GM18526 (cell line): Measurements from ENCODE around the gene CFAP46.

ENCODE experiments used
- POLR2A ChIP-seq: IDR thresholded peaks from 3 replicates; pipeline ENCODE4 v1.6.1; 2011; ENCODE audit not compliant: insufficient read length; ENCODE audit errors: extremely low read depth

CFAP46 gene

DNA sequence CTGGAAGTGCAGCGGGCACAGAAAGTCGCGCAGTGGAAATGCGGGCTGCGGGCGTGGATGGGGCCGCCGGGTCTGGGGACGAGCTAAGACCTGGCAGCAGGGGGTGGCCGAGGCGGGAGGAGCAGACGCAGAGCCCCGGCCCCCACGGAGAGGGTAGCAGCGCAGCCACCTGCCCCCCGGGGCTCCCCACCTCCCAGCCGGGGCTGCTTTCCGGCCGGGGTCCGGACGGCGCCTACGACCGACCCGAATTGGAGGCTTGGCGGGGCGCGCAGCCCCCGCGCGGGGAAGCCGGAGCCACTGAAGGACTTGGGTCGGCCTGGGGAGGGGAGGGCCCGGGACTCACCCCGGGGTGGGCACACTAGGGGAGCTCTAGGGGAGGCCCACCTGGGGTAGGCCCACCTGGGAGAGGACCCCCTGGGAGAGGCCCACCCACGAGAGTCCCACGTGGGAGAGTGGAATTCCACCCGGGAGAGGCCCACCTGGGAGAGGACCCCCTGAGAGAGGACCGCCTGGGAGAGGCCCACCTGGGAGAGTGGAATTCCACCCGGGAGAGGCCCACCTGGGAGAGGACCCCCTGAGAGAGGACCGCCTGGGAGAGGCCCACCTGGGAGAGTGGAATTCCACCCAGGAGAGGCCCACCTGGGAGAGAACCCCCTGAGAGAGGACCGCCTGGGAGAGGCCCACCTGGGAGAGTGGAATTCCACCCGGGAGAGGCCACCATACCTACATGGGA, 854 bp upstream of the CFAP46 start:
- no peak for TF ChIP-seq POLR2A

DNA sequence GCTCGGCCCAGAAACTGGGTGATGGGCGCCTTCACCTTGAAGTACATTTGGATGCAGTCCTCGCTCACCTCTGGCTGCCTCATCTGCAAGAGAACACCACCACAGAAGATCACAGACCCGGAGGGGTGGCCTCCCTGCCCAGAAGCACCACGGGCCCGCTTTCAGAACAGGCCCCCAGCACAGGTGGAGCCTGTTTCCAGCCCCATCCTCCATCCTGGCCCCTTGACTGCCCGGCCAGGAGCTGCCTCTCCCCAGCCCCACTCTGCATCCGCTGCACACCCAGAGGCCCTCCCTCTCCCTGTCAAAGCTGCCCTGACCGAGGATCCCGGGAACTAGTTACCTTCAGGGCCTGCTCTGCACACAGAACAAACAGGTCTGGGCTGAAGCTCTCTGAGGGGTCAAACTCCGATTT, 724 bp downstream of the CFAP46 start:
- TF ChIP-seq POLR2A: no peak

GRCh38 chr10:132940791-132941465, 1.4 kb downstream of the CFAP46 start:
- TF ChIP-seq POLR2A: no peak

GRCh38 chr10:132939957-132940790, 2.2 kb downstream of the CFAP46 start:
- TF ChIP-seq POLR2A: no peak

- TF ChIP-seq POLR2A: no peak
Observed at GRCh38 chr10:132939378-132939955, 2.9 kb downstream of the CFAP46 start.

DNA sequence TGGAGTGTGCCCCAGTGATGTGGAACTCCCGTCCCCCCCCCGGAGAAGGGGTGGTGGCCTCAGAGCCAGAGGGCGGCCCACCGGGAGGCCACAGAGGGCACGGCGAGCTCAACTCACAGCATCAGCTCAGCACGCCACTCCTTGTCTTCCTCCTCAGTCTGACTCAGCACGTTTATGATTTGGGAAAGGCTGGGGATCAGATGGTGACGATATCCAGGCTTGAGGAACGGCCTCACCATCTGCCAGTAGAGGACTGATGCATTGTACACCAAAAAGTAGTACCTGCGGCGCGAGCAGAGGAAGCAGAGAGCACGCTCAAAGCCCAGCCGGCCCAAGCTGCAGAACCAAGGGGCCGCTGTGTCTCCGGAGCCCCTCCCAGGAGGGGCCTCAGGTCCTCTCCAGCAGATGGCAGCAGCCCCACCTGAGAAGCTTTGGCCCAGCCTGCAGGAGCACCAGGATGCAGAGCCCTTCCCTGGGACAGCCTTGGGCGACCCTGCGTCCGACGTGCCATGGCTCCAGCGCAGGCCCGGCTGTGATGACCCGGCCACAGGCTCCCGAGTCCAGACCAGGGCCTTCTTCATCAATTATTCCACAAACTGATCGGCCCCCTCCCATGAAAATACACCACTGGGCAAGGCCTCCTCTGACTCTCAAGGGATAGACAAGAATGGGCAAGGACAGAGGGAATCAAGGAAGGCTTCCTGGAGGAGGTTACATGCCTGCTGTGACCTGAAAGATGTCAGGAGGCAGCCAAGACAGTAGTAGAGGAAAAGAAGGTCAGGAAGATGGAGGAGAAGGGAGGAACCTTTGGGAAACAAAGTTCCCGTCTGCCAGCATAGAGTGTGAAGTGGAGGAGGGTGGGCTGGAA, 3.7 kb downstream of the CFAP46 start:
- TF ChIP-seq POLR2A: no peak

GRCh38 chr10:132937861-132938260, 4.5 kb downstream of the CFAP46 start:
- TF ChIP-seq POLR2A: no peak

GRCh38 chr10:132934953-132935352, 7.4 kb downstream of the CFAP46 start:
- no peak for TF ChIP-seq POLR2A

- TF ChIP-seq POLR2A: no peak
Observed at GRCh38 chr10:132933308-132934042, 8.9 kb downstream of the CFAP46 start.

DNA sequence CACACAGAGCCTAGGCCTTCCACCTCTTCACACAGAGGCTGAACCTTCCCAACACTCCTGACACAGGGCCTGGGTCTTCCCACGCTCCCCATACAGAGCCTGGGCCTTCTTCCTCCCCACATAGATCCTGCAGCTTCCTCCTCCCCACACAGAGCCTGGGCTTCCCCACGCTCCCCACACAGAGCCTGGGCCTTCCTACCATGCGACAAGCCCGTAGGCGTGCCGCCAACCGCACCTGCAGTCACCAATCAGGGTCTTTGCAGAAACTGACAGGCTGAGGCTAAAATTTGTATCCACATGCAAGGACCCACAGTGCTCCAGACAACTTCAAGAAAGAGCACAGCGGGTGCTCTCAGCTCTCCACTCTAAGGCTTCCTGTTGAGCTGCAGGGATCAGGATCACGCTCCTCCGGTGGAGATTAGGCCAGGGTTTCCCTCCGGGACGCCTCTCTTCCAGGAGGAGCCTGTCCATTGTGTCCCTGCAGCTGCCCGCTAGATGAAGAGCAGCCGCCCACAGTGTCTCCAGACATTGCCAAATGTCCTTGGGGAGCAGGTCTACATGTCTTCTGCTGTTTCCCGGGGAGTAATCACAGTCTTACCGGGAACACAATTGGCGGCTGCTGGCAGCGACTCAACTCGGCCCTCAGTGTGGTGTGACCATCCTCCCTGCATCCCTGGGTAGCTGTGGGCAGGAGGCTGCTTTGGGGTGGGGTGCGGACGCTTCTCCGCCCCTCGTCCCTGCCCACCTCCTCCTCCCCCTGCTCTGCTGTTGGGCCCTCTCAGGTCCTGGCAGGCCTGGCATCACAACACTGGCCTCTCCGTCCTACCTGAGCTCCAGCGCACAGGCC, 9.7 kb downstream of the CFAP46 start:
- TF ChIP-seq POLR2A: no peak

GRCh38 chr10:132929953-132930548, 12.3 kb downstream of the CFAP46 start:
- no peak for TF ChIP-seq POLR2A

- no peak for TF ChIP-seq POLR2A
Observed at GRCh38 chr10:132929480-132929879, 12.9 kb downstream of the CFAP46 start.

- no peak for TF ChIP-seq POLR2A
Observed at GRCh38 chr10:132928261-132928660, 14.1 kb downstream of the CFAP46 start.
